ENCODE results near the gene RANGAP1.

RANGAP1 gene

DNA sequence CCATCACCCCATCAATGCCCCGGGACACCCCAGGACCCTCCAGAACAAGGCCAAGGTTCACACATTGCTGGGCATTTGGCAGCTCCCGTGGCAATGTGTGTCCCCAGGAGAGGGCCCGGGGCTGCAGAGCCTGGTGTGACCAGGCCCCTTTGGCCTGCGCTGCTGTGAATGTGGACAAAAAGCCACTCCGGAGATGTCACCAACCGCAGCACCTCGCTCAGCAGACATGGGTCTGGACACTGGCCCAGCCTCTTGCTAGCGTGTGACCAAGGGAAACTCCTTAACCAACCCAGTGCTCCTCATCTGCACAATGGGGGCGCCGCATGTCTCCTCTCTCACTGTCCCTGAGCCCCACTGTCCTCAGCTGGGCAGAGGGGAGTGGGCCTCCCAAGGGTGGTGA is 37.2 kb downstream of the RANGAP1 start:
- ChIA-PET CTCF (no interaction called here), POLR2A (no interaction called here)
- TF ChIP-seq, protein P1, sequence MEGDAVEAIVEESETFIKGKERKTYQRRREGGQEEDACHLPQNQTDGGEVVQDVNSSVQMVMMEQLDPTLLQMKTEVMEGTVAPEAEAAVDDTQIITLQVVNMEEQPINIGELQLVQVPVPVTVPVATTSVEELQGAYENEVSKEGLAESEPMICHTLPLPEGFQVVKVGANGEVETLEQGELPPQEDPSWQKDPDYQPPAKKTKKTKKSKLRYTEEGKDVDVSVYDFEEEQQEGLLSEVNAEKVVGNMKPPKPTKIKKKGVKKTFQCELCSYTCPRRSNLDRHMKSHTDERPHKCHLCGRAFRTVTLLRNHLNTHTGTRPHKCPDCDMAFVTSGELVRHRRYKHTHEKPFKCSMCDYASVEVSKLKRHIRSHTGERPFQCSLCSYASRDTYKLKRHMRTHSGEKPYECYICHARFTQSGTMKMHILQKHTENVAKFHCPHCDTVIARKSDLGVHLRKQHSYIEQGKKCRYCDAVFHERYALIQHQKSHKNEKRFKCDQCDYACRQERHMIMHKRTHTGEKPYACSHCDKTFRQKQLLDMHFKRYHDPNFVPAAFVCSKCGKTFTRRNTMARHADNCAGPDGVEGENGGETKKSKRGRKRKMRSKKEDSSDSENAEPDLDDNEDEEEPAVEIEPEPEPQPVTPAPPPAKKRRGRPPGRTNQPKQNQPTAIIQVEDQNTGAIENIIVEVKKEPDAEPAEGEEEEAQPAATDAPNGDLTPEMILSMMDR (IDR thresholded peaks at IDR 0.05; ENCODE audit: insufficient read depth, low read length, missing control alignments): no peak
- no peak for DNase-seq (ENCODE audit: low read depth, low spot score)
- no peak overlapping the region for H3K4me3 ChIP-seq (ENCODE audit: low read depth, low read length)

DNA sequence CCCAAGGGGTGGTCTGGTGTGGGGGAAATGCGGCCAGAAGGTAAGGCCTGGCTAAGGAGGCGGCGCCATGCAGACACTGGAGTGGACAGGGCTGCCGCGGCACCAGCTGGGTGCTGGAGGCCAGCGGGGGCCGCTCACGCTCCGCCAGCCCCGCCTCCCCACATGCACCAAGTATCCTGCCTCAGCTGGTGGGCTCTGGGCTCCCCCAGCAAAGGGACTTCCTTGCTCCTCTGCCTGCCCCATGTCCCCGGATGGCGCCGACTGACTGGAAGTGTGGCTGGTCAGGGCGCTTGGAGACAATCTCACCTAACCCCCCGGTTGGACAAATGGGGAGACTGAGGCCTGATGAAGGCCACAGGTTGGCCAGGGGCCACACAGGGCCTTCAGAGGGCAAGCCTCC is 37.7 kb downstream of the RANGAP1 start:
- no peak for DNase-seq (ENCODE audit: low read depth, low spot score)
- no peak overlapping the region for H3K4me3 ChIP-seq (ENCODE audit: low read depth, low read length)
- CTCF ChIA-PET: interaction anchor here (0.8 kb wide), 1 partner anchor 19 kb away, joined by 3 read pairs; no protein-coding TSS in a partner anchor
- POLR2A ChIA-PET: no interaction called here
- TF ChIP-seq, protein P1 (IDR thresholded peaks at IDR 0.05; ENCODE audit: insufficient read depth, low read length, missing control alignments): no peak

DNA sequence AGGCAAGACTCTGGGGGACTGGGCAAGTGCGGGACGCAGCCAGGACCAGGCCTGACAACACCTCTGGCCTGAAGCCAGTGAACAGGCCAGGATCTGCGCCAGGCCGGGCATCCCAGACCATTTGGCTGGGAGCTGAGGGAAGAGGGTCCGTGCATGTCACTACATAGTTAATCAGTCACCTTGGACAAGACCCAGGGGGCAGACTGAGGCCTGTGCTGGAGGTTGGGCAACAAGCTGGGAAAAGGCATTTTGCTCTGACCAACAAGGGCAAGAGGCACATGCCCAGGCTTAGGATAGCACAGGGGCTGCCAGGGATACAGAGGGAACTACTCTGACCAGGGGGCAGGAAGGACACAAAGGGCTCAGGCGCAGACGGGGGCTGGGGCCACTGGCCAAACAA is 38.3 kb downstream of the RANGAP1 start:
- TF ChIP-seq, protein P1 (IDR thresholded peaks at IDR 0.05; ENCODE audit: insufficient read depth, low read length, missing control alignments): no peak
- ChIA-PET CTCF (interaction anchor here (0.8 kb wide), 1 partner anchor 18 kb away, joined by 3 read pairs; no protein-coding TSS in a partner anchor), POLR2A (no interaction called here)
- no peak for DNase-seq (ENCODE audit: low read depth, low spot score)
- H3K4me3 ChIP-seq (ENCODE audit: low read depth, low read length): no peak overlapping the region

DNA sequence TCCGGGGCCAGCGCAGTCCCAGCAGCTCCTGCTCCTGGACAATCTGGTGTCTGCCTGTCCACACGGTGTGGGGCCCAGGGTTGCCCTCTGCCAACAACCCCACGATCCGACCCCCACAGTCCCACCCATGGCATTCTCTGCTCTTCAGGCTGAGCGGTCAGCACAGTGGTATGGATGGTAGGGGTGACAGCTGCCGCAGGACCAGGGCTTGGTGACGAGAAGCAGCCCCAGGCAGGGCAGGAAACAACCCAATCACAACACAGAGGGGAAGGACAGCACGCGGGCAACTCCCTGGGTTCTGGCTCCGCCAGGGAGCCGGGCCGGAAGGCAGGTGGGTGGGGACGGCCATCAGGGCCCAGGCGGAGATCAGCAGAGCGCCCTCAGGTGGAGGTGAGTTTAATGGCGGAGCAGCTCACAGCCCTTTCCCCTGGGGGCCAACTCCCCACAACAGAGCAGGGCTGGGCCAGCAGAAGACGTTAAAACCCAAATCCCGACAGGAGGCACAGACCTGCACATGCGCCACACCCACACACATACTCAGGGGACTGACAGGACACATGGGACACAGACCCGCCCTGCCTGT is 40.0 kb downstream of the RANGAP1 start:
- DNase-seq (ENCODE audit: low read depth, low spot score): no peak
- no peak overlapping the region for H3K4me3 ChIP-seq (ENCODE audit: low read depth, low read length)
- CTCF ChIA-PET: interaction anchor here (1.4 to 1.7 kb wide), 2 partner anchors 15 to 323 kb away, joined by 3 to 5 read pairs; no protein-coding TSS in a partner anchor
- TF ChIP-seq, protein P1 (IDR thresholded peaks at IDR 0.05; ENCODE audit: insufficient read depth, low read length, missing control alignments): no peak
- POLR2A ChIA-PET: no interaction called here

- ChIA-PET CTCF (interaction anchor here (0.6 to 2.1 kb wide), 3 partner anchors 12 to 322 kb away, joined by 4 to 8 read pairs (median 5); no protein-coding TSS in a partner anchor), POLR2A (interaction anchor here (0.7 kb wide), 1 partner anchor 38 kb away, joined by 4 read pairs; no protein-coding TSS in a partner anchor)
- no peak for DNase-seq (ENCODE audit: low read depth, low spot score)
- TF ChIP-seq, protein P1 (IDR thresholded peaks at IDR 0.05; ENCODE audit: insufficient read depth, low read length, missing control alignments): no peak
- no peak overlapping the region for H3K4me3 ChIP-seq (ENCODE audit: low read depth, low read length)
Measured at GRCh38 chr22:41243361-41243760, 42.6 kb downstream of the RANGAP1 start.

DNA sequence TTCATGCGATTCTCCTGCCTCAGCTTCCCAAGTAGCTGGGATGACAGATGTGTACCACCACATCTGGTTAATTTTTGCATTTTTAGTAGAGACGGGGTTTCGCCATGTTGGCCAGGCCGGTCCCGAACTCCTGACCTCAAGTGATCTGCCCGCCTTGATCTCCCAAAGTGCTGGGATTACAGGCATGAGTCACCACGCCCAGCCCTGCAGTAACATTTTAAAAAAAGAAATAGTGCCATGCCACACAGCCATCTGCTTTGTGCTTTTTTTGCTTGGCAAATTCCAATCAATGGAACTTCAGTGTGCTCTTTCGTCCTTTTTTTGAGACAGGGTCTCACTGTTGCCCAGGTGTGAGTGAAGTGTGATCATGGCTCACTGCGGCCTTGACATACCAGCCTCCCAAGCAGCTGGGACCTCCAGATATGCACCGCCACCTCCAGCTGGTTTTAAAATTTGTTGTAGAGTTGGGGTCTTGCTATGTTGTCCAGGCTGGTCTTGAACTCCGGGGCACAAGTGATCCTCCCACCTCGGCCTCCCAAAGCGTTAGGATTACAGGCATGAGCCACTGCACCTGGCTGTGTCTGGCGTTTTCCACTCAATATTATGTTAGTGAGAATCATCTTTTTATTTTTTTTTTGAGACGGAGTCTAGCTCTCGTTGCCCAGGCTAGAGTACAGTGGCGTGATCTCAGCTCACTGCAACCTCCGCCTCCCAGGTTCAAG is 43.4 kb downstream of the RANGAP1 start:
- ChIA-PET CTCF (interaction anchor here (0.6 to 2.1 kb wide), 2 partner anchors 320 to 322 kb away, joined by 4 to 8 read pairs; no protein-coding TSS in a partner anchor), POLR2A (no interaction called here)
- TF ChIP-seq, protein P1 (IDR thresholded peaks at IDR 0.05; ENCODE audit: insufficient read depth, low read length, missing control alignments): no peak
- no peak overlapping the region for H3K4me3 ChIP-seq (ENCODE audit: low read depth, low read length)
- no peak for DNase-seq (ENCODE audit: low read depth, low spot score)
